HL-60 (cell line): Measurements from ENCODE around the gene PLEKHB1.

Source experiments
- CTCF ChIP-seq: IDR thresholded peaks from one replicate; pipeline ENCODE4 v1.5.1; 2011; ENCODE audit warnings: low read length, control low read depth, inconsistent platforms; ENCODE audit not compliant: insufficient read depth
- GABPA ChIP-seq: IDR thresholded peaks from 2 replicates; pipeline ENCODE4 v1.6.1; 2012; ENCODE audit warnings: low read depth
- POLR2AphosphoS5 ChIP-seq: IDR thresholded peaks from 2 replicates; pipeline ENCODE4 v1.6.1; 2012; ENCODE audit warnings: low read depth
- REST ChIP-seq: IDR thresholded peaks from 2 replicates; pipeline ENCODE4 v1.6.1; 2012; ENCODE audit warnings: low read depth; ENCODE audit not compliant: insufficient replicate concordance

GRCh38 chr11:73623686-73624085 lies 22.7 kb upstream of the PLEKHB1 start:
- TF ChIP-seq CTCF (no peak), POLR2AphosphoS5 (no peak), GABPA (no peak), REST (no peak)
